ENCODE data around the gene PGM2L1. TPM values are rescaled to one million over a fixed set of nuclear protein-coding genes. Genes with fewer than 3 reads are reported as not detected.

Gene PGM2L1
- total and polyA plus RNA-seq, 11 donors, result 0.57 to 3.1 (median 1.8) TPM

GRCh38 chr11:74282914-74283371 is 115.3 kb downstream of the PGM2L1 start:
- H3K36me3 ChIP-seq, result no peaks in the 10 kb centered on the region
- WGBS, 4 donors, result 62 to 73% (median 70%) methylated on average over 5 of the region's 5 CpGs
- no peaks in the 10 kb centered on the region for H3K9me3 ChIP-seq
- DNase-seq (no peak), ATAC-seq (no peak)
- H3K4me1 ChIP-seq, result peaks cover 0 to 3% (median 0%) of the 10 kb centered on the region in 12 donors
- no peaks in the 10 kb centered on the region for H3K27me3 ChIP-seq
- no peak overlapping the region for H3K27ac ChIP-seq
- no peak for TF ChIP-seq POLR2A (IDR thresholded peaks at IDR 0.05)
- TF ChIP-seq, protein P1, sequence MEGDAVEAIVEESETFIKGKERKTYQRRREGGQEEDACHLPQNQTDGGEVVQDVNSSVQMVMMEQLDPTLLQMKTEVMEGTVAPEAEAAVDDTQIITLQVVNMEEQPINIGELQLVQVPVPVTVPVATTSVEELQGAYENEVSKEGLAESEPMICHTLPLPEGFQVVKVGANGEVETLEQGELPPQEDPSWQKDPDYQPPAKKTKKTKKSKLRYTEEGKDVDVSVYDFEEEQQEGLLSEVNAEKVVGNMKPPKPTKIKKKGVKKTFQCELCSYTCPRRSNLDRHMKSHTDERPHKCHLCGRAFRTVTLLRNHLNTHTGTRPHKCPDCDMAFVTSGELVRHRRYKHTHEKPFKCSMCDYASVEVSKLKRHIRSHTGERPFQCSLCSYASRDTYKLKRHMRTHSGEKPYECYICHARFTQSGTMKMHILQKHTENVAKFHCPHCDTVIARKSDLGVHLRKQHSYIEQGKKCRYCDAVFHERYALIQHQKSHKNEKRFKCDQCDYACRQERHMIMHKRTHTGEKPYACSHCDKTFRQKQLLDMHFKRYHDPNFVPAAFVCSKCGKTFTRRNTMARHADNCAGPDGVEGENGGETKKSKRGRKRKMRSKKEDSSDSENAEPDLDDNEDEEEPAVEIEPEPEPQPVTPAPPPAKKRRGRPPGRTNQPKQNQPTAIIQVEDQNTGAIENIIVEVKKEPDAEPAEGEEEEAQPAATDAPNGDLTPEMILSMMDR (IDR thresholded peaks at IDR 0.05), result no peak
- intact Hi-C loops (cut with DNase I), result no loop called here
- H3K4me3 ChIP-seq, result no peak overlapping the region

GRCh38 chr11:74282421-74282820 is 115.8 kb downstream of the PGM2L1 start:
- 56 to 89% (median 65%) methylated on average over 3 of the region's 3 CpGs for WGBS, 4 donors
- H3K27ac ChIP-seq, result no peak overlapping the region

GRCh38 chr11:74280494-74280893 is 117.7 kb downstream of the PGM2L1 start:
- H3K9me3 ChIP-seq, result no peaks in the 10 kb centered on the region
- DNase-seq (no peak), ATAC-seq (no peak)
- no peaks in the 10 kb centered on the region for H3K27me3 ChIP-seq
- no peak for TF ChIP-seq POLR2A (IDR thresholded peaks at IDR 0.05)
- TF ChIP-seq, protein P1 (IDR thresholded peaks at IDR 0.05), result no peak
- intact Hi-C loops (cut with DNase I), result no loop called here
- H3K36me3 ChIP-seq, result no peaks in the 10 kb centered on the region
- H3K4me3 ChIP-seq, result no peak overlapping the region
- H3K4me1 ChIP-seq, result peaks cover 0 to 3% (median 0%) of the 10 kb centered on the region in 12 donors
- no peak overlapping the region for H3K27ac ChIP-seq

More at GRCh38 chr11:74282421-74282820, 115.8 kb downstream of the PGM2L1 start:
- H3K9me3 ChIP-seq, result no peaks in the 10 kb centered on the region
- ATAC-seq (no peak), DNase-seq (no peak)
- no peaks in the 10 kb centered on the region for H3K36me3 ChIP-seq
- H3K4me3 ChIP-seq, result no peak overlapping the region
- peaks cover 0 to 3% (median 0%) of the 10 kb centered on the region in 12 donors for H3K4me1 ChIP-seq
- TF ChIP-seq, protein P1 (IDR thresholded peaks at IDR 0.05), result no peak
- TF ChIP-seq POLR2A (IDR thresholded peaks at IDR 0.05), result no peak
- no peaks in the 10 kb centered on the region for H3K27me3 ChIP-seq
- intact Hi-C loops (cut with DNase I), result no loop called here

MicroRNA genes within 50 kb of the gene (microRNA counts, 767-probe panel; counts per million panel counts)
- 908 to 1,280 counts per million in 2 donors for microRNA hsa-miR-548al

Small RNA genes lying within 50 kb of the gene (microRNA-seq; reads per million reads assigned to microRNA genes)
- 0 to 2.3 (median 0) reads per million in 4 donors for gene MIR548AL

Other genes starting within 250 kb of the PGM2L1 start
- gene C2CD3, start 227.4 kb downstream of the PGM2L1 start, total RNA-seq, result 10 to 100 TPM in 7 of 9 donors, 1 to 10 TPM in 2; 9.7 to 18.7 (median 14.9) TPM
- 10 to 100 TPM in 1 of 2 donors, 1 to 10 TPM in 1; 6.5 to 12.5 TPM for gene C2CD3, start 227.4 kb downstream of the PGM2L1 start, polyA plus RNA-seq
- 10 to 100 TPM; 23.1 to 31.5 (median 28.5) TPM for gene PPME1, start 227.1 kb downstream of the PGM2L1 start, total RNA-seq
- 10 to 100 TPM; 21.3 to 40.5 TPM for gene PPME1, start 227.1 kb downstream of the PGM2L1 start, polyA plus RNA-seq
- gene P4HA3, start 86.8 kb downstream of the PGM2L1 start, total RNA-seq, result 1 to 10 TPM in 2 of 9 donors, under 1 TPM in 4, not detected in 3; 0.15 to 1.2 (median 0.38) TPM
- under 1 TPM in 1 of 2 donors, not detected in 1; 0.98 TPM for gene P4HA3, start 86.8 kb downstream of the PGM2L1 start, polyA plus RNA-seq
- 1 to 10 TPM; 1.3 to 9.5 (median 2.4) TPM for gene KCNE3, start 69.1 kb upstream of the PGM2L1 start, total RNA-seq
- 1 to 10 TPM; 1.3 to 1.4 TPM for gene KCNE3, start 69.1 kb upstream of the PGM2L1 start, polyA plus RNA-seq
- gene LIPT2, start 95.3 kb upstream of the PGM2L1 start, total RNA-seq, result 1 to 10 TPM in 8 of 9 donors, under 1 TPM in 1; 0.93 to 3.9 (median 1.6) TPM
- 1 to 10 TPM in 1 of 2 donors, under 1 TPM in 1; 0.64 to 1.3 TPM for gene LIPT2, start 95.3 kb upstream of the PGM2L1 start, polyA plus RNA-seq
- gene POLD3, start 194.1 kb upstream of the PGM2L1 start, total RNA-seq, result 10 to 100 TPM in 2 of 9 donors, 1 to 10 TPM in 7; 4.4 to 14.7 (median 6.5) TPM
- gene POLD3, start 194.1 kb upstream of the PGM2L1 start, polyA plus RNA-seq, result 10 to 100 TPM in 1 of 2 donors, 1 to 10 TPM in 1; 2.8 to 10.4 TPM